NT2/D1 (cell line): ENCODE data around the gene UBE4B.

Source experiments
- DNase-seq: peaks from one replicate; pipeline ENCODE4 v3.0.0-alpha.2; 2011; ENCODE audit warnings: low read depth, low spot score
- H3K27me3 ChIP-seq: 2 replicates; pipeline ENCODE4 v1.6.0; 2011; ENCODE audit warnings: mild to moderate bottlenecking; ENCODE audit not compliant: insufficient read length, insufficient read depth
- H3K36me3 ChIP-seq: 2 replicates; pipeline ENCODE4 v1.6.1; 2011; ENCODE audit warnings: mild to moderate bottlenecking, low read length, mixed read lengths; ENCODE audit not compliant: insufficient read depth, insufficient read length
- H3K4me1 ChIP-seq: 2 replicates; pipeline ENCODE4 v1.5.1; 2011; ENCODE audit not compliant: insufficient read depth, insufficient read length
- H3K4me3 ChIP-seq: 2 replicates; pipeline ENCODE4 v1.5.1; 2011; ENCODE audit warnings: low read depth; ENCODE audit not compliant: insufficient read length
- H3K9ac ChIP-seq: 2 replicates; pipeline ENCODE4 v1.6.0; 2011; ENCODE audit warnings: low read depth; ENCODE audit not compliant: insufficient read length
- H3K9me3 ChIP-seq: 2 replicates; pipeline ENCODE4 v1.5.1; 2011; ENCODE audit warnings: mild to moderate bottlenecking, low read length; ENCODE audit not compliant: insufficient read depth
- SUZ12 ChIP-seq: IDR thresholded peaks from 2 replicates; pipeline ENCODE4 v1.6.1; 2011; ENCODE audit not compliant: insufficient read length, insufficient read depth; ENCODE audit errors: extremely low read depth
- YY1 ChIP-seq: IDR thresholded peaks from 2 replicates; pipeline ENCODE4 v1.6.1; 2011; ENCODE audit not compliant: insufficient read length, insufficient read depth
- ZNF274 ChIP-seq: IDR thresholded peaks from 2 replicates; pipeline ENCODE4 v1.6.1; 2011; ENCODE audit warnings: mild to moderate bottlenecking, low read depth, low read length

The UBE4B gene

GRCh38 chr1:10143961-10144485 is 111.3 kb downstream of the UBE4B start:
- no peak for TF ChIP-seq ZNF274
- TF ChIP-seq YY1 = no peak
- no peak overlapping the region for H3K9ac ChIP-seq
- H3K4me1 ChIP-seq = no peaks in the 10 kb centered on the region
- no peaks in the 10 kb centered on the region for H3K9me3 ChIP-seq
- no peak for DNase-seq
- H3K36me3 ChIP-seq = peaks cover 16% of the 10 kb centered on the region
- H3K4me3 ChIP-seq = no peak overlapping the region
- H3K27me3 ChIP-seq = no peaks in the 10 kb centered on the region

GRCh38 chr1:10146391-10146790 is 113.6 kb downstream of the UBE4B start:
- no peak for DNase-seq
- Histone ChIP-seq H3K36me3 (peaks cover 15% of the 10 kb centered on the region), H3K9ac (no peak overlapping the region), H3K4me3 (no peak overlapping the region), H3K4me1 (no peaks in the 10 kb centered on the region), H3K9me3 (no peaks in the 10 kb centered on the region), H3K27me3 (no peaks in the 10 kb centered on the region)
- no peak for TF ChIP-seq SUZ12
- TF ChIP-seq ZNF274 = no peak
- TF ChIP-seq YY1 = no peak

- Histone ChIP-seq H3K27me3 (no peaks in the 10 kb centered on the region), H3K9me3 (no peaks in the 10 kb centered on the region), H3K9ac (no peak overlapping the region), H3K4me3 (no peak overlapping the region), H3K36me3 (peaks cover 11% of the 10 kb centered on the region), H3K4me1 (no peaks in the 10 kb centered on the region)
- TF ChIP-seq SUZ12 (no peak), ZNF274 (no peak), YY1 (no peak)
- no peak for DNase-seq
Measured at GRCh38 chr1:10149231-10149630, 116.5 kb downstream of the UBE4B start.

- H3K4me1 ChIP-seq = no peaks in the 10 kb centered on the region
- TF ChIP-seq ZNF274 (no peak), YY1 (no peak), SUZ12 (no peak)
- H3K36me3 ChIP-seq = peaks cover 15% of the 10 kb centered on the region
- no peak overlapping the region for H3K4me3 ChIP-seq
- no peaks in the 10 kb centered on the region for H3K27me3 ChIP-seq
- no peak overlapping the region for H3K9ac ChIP-seq
- no peaks in the 10 kb centered on the region for H3K9me3 ChIP-seq
- peak; percentile 15 for DNase-seq
Measured at GRCh38 chr1:10152709-10153284, 120.0 kb downstream of the UBE4B start.

GRCh38 chr1:10155087-10155712 is 122.4 kb downstream of the UBE4B start:
- TF ChIP-seq SUZ12 (no peak), YY1 (no peak)
- Histone ChIP-seq H3K4me1 (no peaks in the 10 kb centered on the region), H3K9ac (no peak overlapping the region), H3K4me3 (no peak overlapping the region), H3K9me3 (no peaks in the 10 kb centered on the region), H3K27me3 (no peaks in the 10 kb centered on the region), H3K36me3 (peaks cover 26% of the 10 kb centered on the region)
- no peak for DNase-seq

GRCh38 chr1:10160173-10160572 is 127.4 kb downstream of the UBE4B start:
- no peak for DNase-seq

GRCh38 chr1:10160907-10161490 is 128.2 kb downstream of the UBE4B start:
- H3K9ac ChIP-seq = no peak overlapping the region
- H3K4me1 ChIP-seq = no peaks in the 10 kb centered on the region
- no peak overlapping the region for H3K4me3 ChIP-seq
- peaks cover 59% of the 10 kb centered on the region for H3K36me3 ChIP-seq
- TF ChIP-seq ZNF274 = no peak
- H3K27me3 ChIP-seq = no peaks in the 10 kb centered on the region
- no peaks in the 10 kb centered on the region for H3K9me3 ChIP-seq
- no peak for DNase-seq

More at GRCh38 chr1:10160173-10160572, 127.4 kb downstream of the UBE4B start:
- no peak for TF ChIP-seq ZNF274
- TF ChIP-seq YY1 = no peak
- TF ChIP-seq SUZ12 = no peak
- H3K4me1 ChIP-seq = no peaks in the 10 kb centered on the region
- no peak overlapping the region for H3K4me3 ChIP-seq
- no peak overlapping the region for H3K9ac ChIP-seq
- H3K36me3 ChIP-seq = peaks cover 54% of the 10 kb centered on the region
- H3K27me3 ChIP-seq = no peaks in the 10 kb centered on the region
- no peaks in the 10 kb centered on the region for H3K9me3 ChIP-seq
